Mammary epithelial cell (primary cell): ENCODE measurements around the gene NEU1.
"Not testable (repeated sequence)": the region's sequence is repeated elsewhere in the genome, so short reads cannot be mapped to it uniquely, and the experiment has no call there.

Source experiments
- CTCF ChIP-seq, 2 donors: IDR thresholded peaks in 1 of 2; conservative IDR thresholded peaks in 1 of 2; 2 replicates each; pipeline ENCODE4 v1.5.1; 2011 to 2012; ENCODE audit warnings: inconsistent platforms in 2 of 2, low read length in 2 of 2, mild to moderate bottlenecking in 2 of 2, control low read depth in 1 of 2, low read depth in 1 of 2; ENCODE audit not compliant: insufficient read depth in 1 of 2; ENCODE audit errors: extremely low read depth in 1 of 2
- EZH2 ChIP-seq: IDR thresholded peaks from 2 replicates; pipeline ENCODE4 v1.6.1; 2012; ENCODE audit warnings: low read length, inconsistent platforms, borderline replicate concordance

- not testable (repeated sequence) for TF ChIP-seq CTCF (conservative IDR thresholded peaks at IDR 0.05 in 1 of 2, IDR thresholded peaks at IDR 0.05 in 1 of 2; ENCODE audit: extremely low read depth in 1 of 2, insufficient read depth in 1 of 2, low read depth in 1 of 2, low read length in 2 of 2); EZH2
These were observed 6.0 kb upstream of the NEU1 start for GRCh38 chr6:31868658-31868971.
